ENCODE data around the gene TMEM132C. TPM values are rescaled to one million over a fixed set of nuclear protein-coding genes. Genes with fewer than 3 reads are reported as not detected.

TMEM132C gene
- total and polyA plus RNA-seq, 2 of the 4 experiments (the other 2 are of a cell fraction), result not detected

GRCh38 chr12:128657378-128657777 is 390.4 kb downstream of the TMEM132C start:
- ATAC-seq (ENCODE audit: low read depth) (no peak), DNase-seq (no peak)
- H4K8ac ChIP-seq (ENCODE audit: low read depth in 2 of 2, low read length in 2 of 2), result no peak overlapping the region
- no peak overlapping the region for H3K4ac ChIP-seq (ENCODE audit: low read depth, low read length)
- TF ChIP-seq NFE2L2 (IDR thresholded peaks at IDR 0.05; ENCODE audit: low read depth, low read length) (no peak), SMC3 (IDR thresholded peaks at IDR 0.05; ENCODE audit: low read depth, low read length) (no peak), POLR2A (IDR thresholded peaks at IDR 0.05; ENCODE audit: low read depth, low read length) (no peak), ELK1 (IDR thresholded peaks at IDR 0.05; ENCODE audit: borderline replicate concordance, low read depth, low read length) (no peak), MAFK (IDR thresholded peaks at IDR 0.05; ENCODE audit: low read depth, low read length) (no peak), FOS (IDR thresholded peaks at IDR 0.05; ENCODE audit: low read depth, low read length) (no peak), BHLHE40 (IDR thresholded peaks at IDR 0.05; ENCODE audit: low read depth, low read length) (no peak), USF2 (IDR thresholded peaks at IDR 0.05; ENCODE audit: low read depth, low read length) (no peak), CTCF (conservative IDR thresholded peaks at IDR 0.05; ENCODE audit: low read depth, low read length) (no peak), CEBPB (IDR thresholded peaks at IDR 0.05; ENCODE audit: low read depth, low read length) (no peak), RFX5 (IDR thresholded peaks at IDR 0.05; ENCODE audit: low read depth, low read length) (no peak), RCOR1 (IDR thresholded peaks at IDR 0.05; ENCODE audit: insufficient replicate concordance, low read length) (no peak), CHD1 (IDR thresholded peaks at IDR 0.05; ENCODE audit: low read depth, low read length) (no peak), MAZ (IDR thresholded peaks at IDR 0.05; ENCODE audit: borderline replicate concordance, low read depth, low read length) (no peak), MXI1 (IDR thresholded peaks at IDR 0.05; ENCODE audit: borderline replicate concordance, low read depth, low read length) (no peak)
- dilution Hi-C loops (cut with HindIII; ENCODE audit: low sequenced_read_pairs, unreplicated experiment) (no loop called here), in situ Hi-C loops (cut with MboI; ENCODE audit: low sequenced_read_pairs) (no loop called here), intact Hi-C loops (cut with micrococcal nuclease) (no loop called here)
- H3K27me3 ChIP-seq (ENCODE audit: control insufficient read depth, insufficient read depth, low read length), result no peaks in the 10 kb centered on the region
- H3K4me2 ChIP-seq (ENCODE audit: low read depth, low read length), result no peak overlapping the region
- no peak overlapping the region for H3K23ac ChIP-seq (ENCODE audit: low read depth, low read length)
- no peak overlapping the region for H2AFZ ChIP-seq (replicated peaks; ENCODE audit: low read length, poor library complexity)
- H2AK9ac ChIP-seq (replicated peaks; ENCODE audit: low read depth, low read length, poor library complexity), result no peak overlapping the region
- peaks cover 31% of the 10 kb centered on the region for H3K9me3 ChIP-seq (ENCODE audit: control insufficient read depth, insufficient read depth, low read length)
- WGBS, 2 experiments (ENCODE audit: extremely low coverage in 2 of 2, insufficient read length in 1 of 2), result 43% methylated on average over 2 of the region's 3 CpGs; no CpG with 5 or more reads in 1 of the 2 experiments
- H3K18ac ChIP-seq (ENCODE audit: low read depth, low read length), result no peak overlapping the region
- no peak overlapping the region for H2AK5ac ChIP-seq (ENCODE audit: low read depth, low read length)
- no peaks in the 10 kb centered on the region for H3K4me1 ChIP-seq (ENCODE audit: control insufficient read depth, insufficient read depth, low read length)
- no peak overlapping the region for H2BK20ac ChIP-seq (ENCODE audit: low read depth, low read length)
- no peak overlapping the region for H3K56ac ChIP-seq (ENCODE audit: extremely low read depth, insufficient read depth, low read length)
- H3K4me3 ChIP-seq (ENCODE audit: insufficient read depth, low read depth, low read length), result no peak overlapping the region
- no peak overlapping the region for H3K14ac ChIP-seq (replicated peaks; ENCODE audit: low read depth, low read length)
- no peaks in the 10 kb centered on the region for H3K36me3 ChIP-seq (ENCODE audit: control insufficient read depth, insufficient read depth, low read length)
- no peaks in the 10 kb centered on the region for H3K9me1 ChIP-seq (ENCODE audit: insufficient read depth, low read length)
- no peak overlapping the region for H3K27ac ChIP-seq (ENCODE audit: insufficient read depth, low read length)
- CTCF ChIA-PET, result no interaction called here
- H4K91ac ChIP-seq (ENCODE audit: insufficient read depth, low read depth, low read length), result no peak overlapping the region
- H2BK120ac ChIP-seq (ENCODE audit: low read depth, low read length), result no peak overlapping the region
- no TSS peak for BruUV-seq (replicated peaks)
- H3K79me1 ChIP-seq (ENCODE audit: low read depth in 1 of 2, low read length in 2 of 2), result no peaks in the 10 kb centered on the region
- no peak overlapping the region for H4K5ac ChIP-seq (ENCODE audit: low read depth, low read length)
- no peak overlapping the region for H2BK5ac ChIP-seq (ENCODE audit: low read depth, low read length, poor library complexity, severe bottlenecking)
- no peak overlapping the region for H2BK15ac ChIP-seq (ENCODE audit: low read depth, low read length)
- H4K20me1 ChIP-seq (ENCODE audit: insufficient read depth, low read length), result no peaks in the 10 kb centered on the region
- POLR2A ChIA-PET (ENCODE audit: unreplicated experiment), result no interaction called here
- no peak overlapping the region for H3K9ac ChIP-seq (ENCODE audit: low read depth, low read length)

All from IMR-90 (cell line).